Lower leg skin (tissue), 4 donors: ENCODE results near the gene SYTL2. TPM values are rescaled to one million over a fixed set of nuclear protein-coding genes. Genes with fewer than 3 reads are reported as not detected.
"Not testable (repeated sequence)": the region's sequence is repeated elsewhere in the genome, so short reads cannot be mapped to it uniquely, and the experiment has no call there.

Source experiments
- DNase-seq, 2 donors: peaks; one replicate each; pipeline ENCODE4 v3.0.0-alpha.2; 2019; ENCODE audit warnings: low spot score in 2 of 2
- H3K4me3 ChIP-seq: fragments of 200-600 bp; sonication (generic); 2 replicates; pipeline ENCODE4 v1.5.1; 2017; ENCODE audit warnings: mild to moderate bottlenecking, low read depth; ENCODE audit not compliant: poor library complexity, severe bottlenecking
- POLR2A ChIP-seq, 2 donors: fragments of 450-650 bp; IDR thresholded peaks; one replicate each; pipeline ENCODE4 v1.6.1; 2016 to 2017; ENCODE audit warnings: antibody characterized with exemption in 2 of 2, mild to moderate bottlenecking in 1 of 2, moderate library complexity in 1 of 2
- WGBS, 2 donors: methylation state at CpG; one replicate each; pipeline ENCODE4 v1.1.5; 2018; 5-methylcytosine and 5-hydroxymethylcytosine counted together
- intact Hi-C: fragments of 100-400 bp; cut with DNase I; formaldehyde crosslinking; loops from one replicate; pipeline ENCODE4 v1.15.0; 2023; ENCODE audit warnings: low total_unique reads
- total RNA-seq, 4 donors: library from RNA; depleted of rRNA; stranded (reverse); fragments of >200 nt; gene quantifications; one replicate each; pipeline ENCODE4 v1.1.0, GENCODE V29; 2016
- TF ChIP-seq, protein P1 (sequence below), 3 donors: fragments of 450-650 bp; IDR thresholded peaks; one replicate each; pipeline ENCODE4 v1.5.1; 2016; ENCODE audit warnings: antibody characterized with exemption in 3 of 3, mild to moderate bottlenecking in 3 of 3, moderate library complexity in 2 of 3

SYTL2 gene
- total RNA-seq, 4 donors from 2014 or later = 4.2 to 13.2 (median 8.9) TPM

DNA sequence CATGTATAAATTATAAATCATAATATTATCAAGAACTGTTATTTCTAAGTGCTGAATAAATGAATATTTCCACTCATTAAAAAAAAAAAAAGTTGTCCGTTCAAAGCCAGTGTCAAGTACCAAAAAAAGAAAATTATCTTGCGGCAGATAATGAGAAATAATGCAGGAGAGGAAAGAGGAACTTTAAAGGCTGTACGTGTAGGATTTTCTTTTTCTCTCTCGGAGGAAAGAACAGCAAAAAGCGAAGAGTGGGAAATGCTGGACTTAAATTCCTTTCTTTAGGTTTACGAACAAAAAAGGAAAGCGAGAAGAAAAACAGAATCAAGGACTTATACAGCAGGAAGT lies 43.2 kb upstream of the SYTL2 start:
- intact Hi-C loops = loop anchor here (10.0 kb wide), 1 partner anchor 259 kb away; no protein-coding TSS in a partner anchor
- TF ChIP-seq POLR2A (IDR thresholded peaks at IDR 0.05) = no peak
- TF ChIP-seq, protein P1, sequence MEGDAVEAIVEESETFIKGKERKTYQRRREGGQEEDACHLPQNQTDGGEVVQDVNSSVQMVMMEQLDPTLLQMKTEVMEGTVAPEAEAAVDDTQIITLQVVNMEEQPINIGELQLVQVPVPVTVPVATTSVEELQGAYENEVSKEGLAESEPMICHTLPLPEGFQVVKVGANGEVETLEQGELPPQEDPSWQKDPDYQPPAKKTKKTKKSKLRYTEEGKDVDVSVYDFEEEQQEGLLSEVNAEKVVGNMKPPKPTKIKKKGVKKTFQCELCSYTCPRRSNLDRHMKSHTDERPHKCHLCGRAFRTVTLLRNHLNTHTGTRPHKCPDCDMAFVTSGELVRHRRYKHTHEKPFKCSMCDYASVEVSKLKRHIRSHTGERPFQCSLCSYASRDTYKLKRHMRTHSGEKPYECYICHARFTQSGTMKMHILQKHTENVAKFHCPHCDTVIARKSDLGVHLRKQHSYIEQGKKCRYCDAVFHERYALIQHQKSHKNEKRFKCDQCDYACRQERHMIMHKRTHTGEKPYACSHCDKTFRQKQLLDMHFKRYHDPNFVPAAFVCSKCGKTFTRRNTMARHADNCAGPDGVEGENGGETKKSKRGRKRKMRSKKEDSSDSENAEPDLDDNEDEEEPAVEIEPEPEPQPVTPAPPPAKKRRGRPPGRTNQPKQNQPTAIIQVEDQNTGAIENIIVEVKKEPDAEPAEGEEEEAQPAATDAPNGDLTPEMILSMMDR (IDR thresholded peaks at IDR 0.05) = no peak
- 20 to 30% methylated on average over 7 of the region's 7 CpGs for WGBS, 2 donors

GRCh38 chr11:85853541-85853940 lies 42.6 kb upstream of the SYTL2 start:
- intact Hi-C loops = loop anchor here (10.0 kb wide), 1 partner anchor 259 kb away; no protein-coding TSS in a partner anchor
- DNase-seq, H3K4me3 ChIP-seq: not testable (repeated sequence)
- 93 to 94% methylated on average over 6 to 7 of the region's 7 CpGs for WGBS, 2 donors

More for the DNA sequence above, 43.2 kb upstream of the SYTL2 start:
- DNase-seq = no peak
- H3K4me3 ChIP-seq = peak overlapping the region; percentile 38

DNA sequence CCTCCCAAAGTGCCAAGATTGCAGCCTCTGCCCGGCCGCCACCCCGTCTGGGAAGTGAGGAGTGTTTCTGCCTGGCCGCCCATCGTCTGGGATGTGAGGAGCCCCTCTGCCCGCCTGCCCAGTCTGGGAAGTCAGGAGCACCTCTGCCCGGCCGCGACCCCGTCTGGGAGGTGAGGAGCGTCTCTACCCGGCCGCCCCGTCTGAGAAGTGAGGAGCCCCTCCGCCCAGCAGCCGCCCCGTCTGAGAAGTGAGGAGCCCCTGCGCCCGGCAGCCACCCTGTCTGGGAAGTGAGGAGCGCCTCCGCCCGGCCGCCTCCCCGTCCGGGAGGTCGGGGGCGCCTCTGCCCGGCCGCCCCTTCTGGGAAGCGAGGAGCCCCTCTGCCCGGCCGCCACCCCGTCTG lies 41.8 kb upstream of the SYTL2 start:
- 98 to 99% methylated on average over 21 to 32 of the region's 33 CpGs for WGBS, 2 donors
- DNase-seq, H3K4me3 ChIP-seq: not testable (repeated sequence)
- intact Hi-C loops = loop anchor here (10.0 kb wide), 1 partner anchor 258 kb away; no protein-coding TSS in a partner anchor

GRCh38 chr11:85848556-85848955 lies 37.6 kb upstream of the SYTL2 start:
- intact Hi-C loops = no loop called here
- DNase-seq = no peak
- TF ChIP-seq, protein P1 (IDR thresholded peaks at IDR 0.05) = no peak
- no peak for TF ChIP-seq POLR2A (IDR thresholded peaks at IDR 0.05)
- 89 to 92% methylated on average over 2 of the region's 2 CpGs for WGBS, 2 donors
- H3K4me3 ChIP-seq = no peak overlapping the region

- 92 to 98% methylated on average over 3 of the region's 3 CpGs for WGBS, 2 donors
- TF ChIP-seq, protein P1 (IDR thresholded peaks at IDR 0.05) = no peak
- TF ChIP-seq POLR2A (IDR thresholded peaks at IDR 0.05) = no peak
Measured at GRCh38 chr11:85848006-85848405, 37.1 kb upstream of the SYTL2 start.

DNA sequence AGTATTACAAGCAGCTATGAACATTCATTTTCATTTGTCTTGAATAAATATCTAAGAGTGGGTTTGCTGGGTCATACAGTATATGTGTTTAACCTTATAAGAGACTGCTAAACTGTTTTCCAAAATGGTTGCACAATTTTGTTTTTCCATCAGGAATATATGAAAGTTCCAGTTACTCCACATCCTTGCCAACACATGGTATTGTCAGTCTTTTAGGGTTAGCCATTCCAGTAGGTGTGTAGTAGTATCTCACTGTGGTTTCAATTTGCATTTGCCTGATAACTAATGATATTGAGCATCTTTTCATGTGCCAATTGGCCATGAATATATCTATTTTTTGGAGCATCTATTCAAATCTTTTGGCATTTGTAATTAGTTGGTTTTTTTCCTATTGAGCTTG lies 36.5 kb upstream of the SYTL2 start:
- DNase-seq = no peak
- intact Hi-C loops = no loop called here
- TF ChIP-seq, protein P1 (IDR thresholded peaks at IDR 0.05) = no peak
- TF ChIP-seq POLR2A (IDR thresholded peaks at IDR 0.05) = no peak
- H3K4me3 ChIP-seq = no peak overlapping the region

More at GRCh38 chr11:85848006-85848405, 37.1 kb upstream of the SYTL2 start:
- intact Hi-C loops = no loop called here
- no peak for DNase-seq
- H3K4me3 ChIP-seq = no peak overlapping the region

DNA sequence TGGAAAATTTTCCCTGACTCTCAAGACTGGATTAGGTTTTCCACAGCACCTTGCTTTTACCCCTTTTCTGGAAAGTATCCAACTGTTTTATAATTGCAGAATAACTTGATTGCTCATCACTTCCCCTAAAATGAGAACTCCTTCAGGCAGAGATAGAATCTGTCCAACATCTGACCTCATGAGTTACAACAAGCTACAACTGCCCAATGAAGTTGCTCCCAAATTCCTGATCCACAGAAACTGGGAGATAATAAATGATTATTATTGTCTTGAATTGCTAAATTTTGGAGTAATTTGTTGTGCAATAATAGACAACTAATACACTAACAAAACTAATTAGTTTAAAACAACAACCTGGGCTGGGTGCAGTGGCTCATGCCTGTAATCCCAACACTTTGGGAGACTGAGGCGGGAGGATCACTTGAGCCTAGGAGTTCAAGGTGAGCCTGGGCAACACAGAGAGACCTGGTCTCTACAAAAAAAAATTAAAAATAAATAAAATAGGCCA lies 34.2 kb upstream of the SYTL2 start:
- DNase-seq = no peak
- 100% methylated on average over 1 of the region's 1 CpG for WGBS, 2 donors
- H3K4me3 ChIP-seq = no peak overlapping the region
- TF ChIP-seq, protein P1 (IDR thresholded peaks at IDR 0.05) = no peak
- TF ChIP-seq POLR2A (IDR thresholded peaks at IDR 0.05) = no peak
- intact Hi-C loops = no loop called here
